ENCODE data around the gene DAZAP2. TPM values are rescaled to one million over a fixed set of nuclear protein-coding genes. Genes with fewer than 3 reads are reported as not detected.

DAZAP2 gene
- polyA plus RNA-seq, 1 donor (not counting 4 experiments of a cell fraction or from before 2014, with no cell fraction given): 199 TPM

DNA sequence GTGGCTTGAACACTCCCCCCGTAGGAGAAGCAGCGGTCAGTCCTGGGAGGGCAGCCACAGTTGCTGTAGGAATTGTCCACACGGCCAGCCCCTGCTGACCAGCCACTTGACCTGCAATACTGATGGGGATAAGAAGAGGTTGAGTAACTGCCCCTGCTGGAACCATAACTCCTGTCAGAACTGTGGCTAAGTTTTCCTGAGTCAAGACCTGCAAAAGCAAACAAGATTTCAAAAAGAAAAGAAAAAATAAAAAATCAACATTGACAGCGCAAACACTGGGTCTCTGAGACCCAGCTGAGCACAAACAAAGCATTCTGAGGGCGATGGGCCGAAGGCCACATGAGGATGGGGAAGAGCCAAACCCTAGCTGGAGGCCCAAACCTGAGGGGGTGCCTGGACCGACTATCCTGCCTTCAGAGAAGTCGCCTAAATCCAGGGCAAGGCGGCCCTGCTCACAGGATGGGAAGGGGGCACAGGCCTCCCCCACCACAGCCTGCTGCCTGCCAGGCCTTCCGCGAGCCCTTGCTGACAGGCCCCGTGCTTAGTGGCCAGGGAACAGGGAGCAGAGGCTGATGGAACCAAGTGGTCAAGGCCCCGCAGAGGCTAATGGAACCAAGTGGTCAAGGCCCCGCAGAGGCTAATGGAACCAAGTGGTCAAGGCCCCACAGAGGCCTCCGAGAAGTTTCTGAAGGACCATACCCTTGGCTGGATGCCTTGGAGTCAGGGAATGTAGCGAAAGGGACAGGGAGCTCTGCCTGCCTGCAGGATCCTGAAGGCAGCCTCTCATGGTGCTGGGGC lies 39.9 kb upstream of the DAZAP2 start:
- Histone ChIP-seq H3K9me1 (ENCODE audit: control insufficient read depth, extremely low read depth, insufficient read depth, low read length) (no peaks in the 10 kb centered on the region), H3K36me3 (ENCODE audit: control insufficient read depth in 2 of 2, extremely low read depth in 1 of 2, insufficient read depth in 2 of 2, low read length in 2 of 2) (no peaks in the 10 kb centered on the region), H3K79me2 (ENCODE audit: control insufficient read depth, insufficient read depth, low read length) (no peaks in the 10 kb centered on the region), H3K9me3 (ENCODE audit: control insufficient read depth, low read depth, low read length) (no peaks in the 10 kb centered on the region), H3K9ac (ENCODE audit: control insufficient read depth, extremely low read depth, insufficient read depth, low read length) (no peak overlapping the region), H3K27ac (ENCODE audit: control insufficient read depth, insufficient read depth, low read length) (no peak overlapping the region), H3K4me1 (ENCODE audit: control insufficient read depth, extremely low read depth, insufficient read depth, low read length) (no peaks in the 10 kb centered on the region), H3K4me2 (ENCODE audit: control insufficient read depth, extremely low read depth, insufficient read depth, low read depth, low read length) (no peak overlapping the region), H4K20me1 (ENCODE audit: control insufficient read depth, extremely low read depth, insufficient read depth, low read length) (no peaks in the 10 kb centered on the region), H3K4me3 (ENCODE audit: control insufficient read depth in 2 of 3, extremely low read depth in 1 of 3, insufficient read depth in 2 of 3, low read depth in 1 of 3, low read length in 3 of 3) (no peak overlapping the region), H3K27me3 (ENCODE audit: control insufficient read depth, extremely low read depth, insufficient read depth, low read length) (no peaks in the 10 kb centered on the region), H2AFZ (ENCODE audit: control insufficient read depth, low read length) (no peak overlapping the region)
- TF ChIP-seq EZH2 (IDR thresholded peaks at IDR 0.05; ENCODE audit: low read length): no peak
- TF ChIP-seq, protein P1, sequence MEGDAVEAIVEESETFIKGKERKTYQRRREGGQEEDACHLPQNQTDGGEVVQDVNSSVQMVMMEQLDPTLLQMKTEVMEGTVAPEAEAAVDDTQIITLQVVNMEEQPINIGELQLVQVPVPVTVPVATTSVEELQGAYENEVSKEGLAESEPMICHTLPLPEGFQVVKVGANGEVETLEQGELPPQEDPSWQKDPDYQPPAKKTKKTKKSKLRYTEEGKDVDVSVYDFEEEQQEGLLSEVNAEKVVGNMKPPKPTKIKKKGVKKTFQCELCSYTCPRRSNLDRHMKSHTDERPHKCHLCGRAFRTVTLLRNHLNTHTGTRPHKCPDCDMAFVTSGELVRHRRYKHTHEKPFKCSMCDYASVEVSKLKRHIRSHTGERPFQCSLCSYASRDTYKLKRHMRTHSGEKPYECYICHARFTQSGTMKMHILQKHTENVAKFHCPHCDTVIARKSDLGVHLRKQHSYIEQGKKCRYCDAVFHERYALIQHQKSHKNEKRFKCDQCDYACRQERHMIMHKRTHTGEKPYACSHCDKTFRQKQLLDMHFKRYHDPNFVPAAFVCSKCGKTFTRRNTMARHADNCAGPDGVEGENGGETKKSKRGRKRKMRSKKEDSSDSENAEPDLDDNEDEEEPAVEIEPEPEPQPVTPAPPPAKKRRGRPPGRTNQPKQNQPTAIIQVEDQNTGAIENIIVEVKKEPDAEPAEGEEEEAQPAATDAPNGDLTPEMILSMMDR (optimal IDR thresholded peaks at IDR 0.05 in 1 of 3, IDR thresholded peaks at IDR 0.05 in 1 of 3, conservative IDR thresholded peaks at IDR 0.05 in 1 of 3; ENCODE audit: extremely low read depth in 1 of 3, insufficient read depth in 2 of 3, low read length in 3 of 3): no peak
- DNase-seq (ENCODE audit: low read depth, low spot score): no peak
- dilution Hi-C loops (cut with MboI; ENCODE audit: extremely low pct_ligation_motif_present, low sequenced_read_pairs): no loop called here
- FAIRE-seq: no peak

DNA sequence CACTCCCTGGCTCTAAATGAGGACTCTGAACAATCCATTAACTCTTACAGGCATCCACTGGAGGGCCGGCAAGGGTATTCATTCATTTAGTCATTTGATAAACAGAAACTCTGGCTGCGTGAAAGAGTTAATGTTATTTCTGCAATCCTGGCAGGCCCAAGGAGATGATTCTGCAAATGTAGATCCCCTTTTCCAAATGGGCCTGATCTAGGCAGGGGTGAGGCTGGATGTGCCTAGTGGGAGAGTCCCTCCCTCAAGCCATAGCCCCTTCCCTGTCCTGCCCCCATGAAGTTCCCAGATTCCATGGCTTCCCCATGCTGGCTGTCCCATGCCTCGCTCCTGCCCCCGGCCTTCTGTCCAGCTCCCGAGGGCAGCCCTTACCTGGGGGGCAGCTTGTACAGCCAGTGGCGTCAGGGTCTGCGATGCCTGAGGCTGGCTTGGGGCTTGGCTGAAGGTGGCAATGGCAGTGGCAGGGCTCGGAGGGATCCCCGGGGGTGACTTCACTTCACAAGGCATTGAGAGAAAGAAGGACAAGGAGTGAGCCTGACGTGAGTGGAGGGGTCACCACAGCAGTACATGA lies 39.2 kb upstream of the DAZAP2 start:
- Histone ChIP-seq H2AFZ (ENCODE audit: control insufficient read depth, low read length) (no peak overlapping the region), H3K9ac (ENCODE audit: control insufficient read depth, extremely low read depth, insufficient read depth, low read length) (no peak overlapping the region), H3K36me3 (ENCODE audit: control insufficient read depth in 2 of 2, extremely low read depth in 1 of 2, insufficient read depth in 2 of 2, low read length in 2 of 2) (no peaks in the 10 kb centered on the region), H3K9me3 (ENCODE audit: control insufficient read depth, low read depth, low read length) (no peaks in the 10 kb centered on the region), H3K4me1 (ENCODE audit: control insufficient read depth, extremely low read depth, insufficient read depth, low read length) (no peaks in the 10 kb centered on the region), H4K20me1 (ENCODE audit: control insufficient read depth, extremely low read depth, insufficient read depth, low read length) (no peaks in the 10 kb centered on the region), H3K4me3 (ENCODE audit: control insufficient read depth in 2 of 3, extremely low read depth in 1 of 3, insufficient read depth in 2 of 3, low read depth in 1 of 3, low read length in 3 of 3) (no peak overlapping the region), H3K27ac (ENCODE audit: control insufficient read depth, insufficient read depth, low read length) (no peak overlapping the region), H3K9me1 (ENCODE audit: control insufficient read depth, extremely low read depth, insufficient read depth, low read length) (no peaks in the 10 kb centered on the region), H3K79me2 (ENCODE audit: control insufficient read depth, insufficient read depth, low read length) (no peaks in the 10 kb centered on the region), H3K4me2 (ENCODE audit: control insufficient read depth, extremely low read depth, insufficient read depth, low read depth, low read length) (no peak overlapping the region), H3K27me3 (ENCODE audit: control insufficient read depth, extremely low read depth, insufficient read depth, low read length) (no peaks in the 10 kb centered on the region)
- FAIRE-seq: no peak
- TF ChIP-seq EZH2 (IDR thresholded peaks at IDR 0.05; ENCODE audit: low read length): no peak
- no peak for DNase-seq (ENCODE audit: low read depth, low spot score)
- dilution Hi-C loops (cut with MboI; ENCODE audit: extremely low pct_ligation_motif_present, low sequenced_read_pairs): no loop called here

Data from keratinocyte (primary cell).